ENCODE measurements around the gene MAPKAPK5. TPM values are rescaled to one million over a fixed set of nuclear protein-coding genes. Genes with fewer than 3 reads are reported as not detected.
"Not testable (repeated sequence)": the region's sequence is repeated elsewhere in the genome, so short reads cannot be mapped to it uniquely, and the experiment has no call there.

MAPKAPK5 gene
- total RNA-seq, 6 donors from 2014 or later = 27.2 to 60.8 (median 42.3) TPM

- no peak overlapping the region for H3K27ac ChIP-seq
- H3K4me3 ChIP-seq = no peak overlapping the region
- TF ChIP-seq POLR2AphosphoS5 (IDR thresholded peaks at IDR 0.05) (no peak), POLR2A (IDR thresholded peaks at IDR 0.05) (no peak), CTCF (IDR thresholded peaks at IDR 0.05) (no peak), EP300 (IDR thresholded peaks at IDR 0.05) (no peak)
- no peak for DNase-seq
- H3K9me3 ChIP-seq = no peaks in the 10 kb centered on the region
- no peak for ATAC-seq (ENCODE audit: low FRiP score in 2 of 2)
- WGBS, 2 donors = 78 to 88% methylated on average over 6 of the region's 6 CpGs
- H3K27me3 ChIP-seq = no peaks in the 10 kb centered on the region
- H3K36me3 ChIP-seq = no peaks in the 10 kb centered on the region
- H3K4me1 ChIP-seq = peaks cover 5 to 17% (median 13%) of the 10 kb centered on the region in 4 donors
Measured at GRCh38 chr12:111819191-111820158, 22.6 kb upstream of the MAPKAPK5 start.

- not testable (repeated sequence) for H3K9me3 ChIP-seq; DNase-seq; H3K36me3 ChIP-seq; H3K4me3 ChIP-seq; H3K27me3 ChIP-seq; ATAC-seq (ENCODE audit: low FRiP score in 2 of 2); H3K27ac ChIP-seq
- WGBS, 2 donors = 92 to 94% methylated on average over 8 of the region's 8 CpGs
- H3K4me1 ChIP-seq = peaks cover 5 to 18% (median 14%) of the 10 kb centered on the region in 4 donors
Measured at GRCh38 chr12:111820828-111821227, 21.2 kb upstream of the MAPKAPK5 start.

- no peaks in the 10 kb centered on the region for H3K27me3 ChIP-seq
- H3K4me1 ChIP-seq = peaks cover 5 to 18% (median 12%) of the 10 kb centered on the region in 4 donors
- no peak for TF ChIP-seq CTCF (IDR thresholded peaks at IDR 0.05)
- TF ChIP-seq POLR2AphosphoS5 (IDR thresholded peaks at IDR 0.05) = no peak
- no peak for TF ChIP-seq EP300 (IDR thresholded peaks at IDR 0.05)
- no peak for TF ChIP-seq POLR2A (IDR thresholded peaks at IDR 0.05)
- 30 to 37% methylated on average over 2 of the region's 2 CpGs for WGBS, 2 donors
- H3K4me3 ChIP-seq = no peak overlapping the region
- H3K9me3 ChIP-seq = no peaks in the 10 kb centered on the region
- H3K27ac ChIP-seq = peak overlapping the region; percentile 16 to 72 (median 45)
- ATAC-seq (ENCODE audit: low FRiP score in 2 of 2) (no peak), DNase-seq (no peak)
- H3K36me3 ChIP-seq = no peaks in the 10 kb centered on the region
Measured at GRCh38 chr12:111822886-111823285, 19.1 kb upstream of the MAPKAPK5 start.

GRCh38 chr12:111823891-111824290 is 18.1 kb upstream of the MAPKAPK5 start:
- DNase-seq (peak in 1 of 2 donors; percentile 20), ATAC-seq (ENCODE audit: low FRiP score in 2 of 2) (no peak)
- Histone ChIP-seq H3K4me3 (no peak overlapping the region), H3K9me3 (no peaks in the 10 kb centered on the region), H3K27me3 (no peaks in the 10 kb centered on the region), H3K4me1 (peaks cover 5 to 18% (median 12%) of the 10 kb centered on the region in 4 donors), H3K36me3 (no peaks in the 10 kb centered on the region), H3K27ac (peak overlapping the region in 1 of 4 donors; percentile 16)
- TF ChIP-seq CTCF (IDR thresholded peaks at IDR 0.05) (no peak), POLR2AphosphoS5 (IDR thresholded peaks at IDR 0.05) (no peak), EP300 (IDR thresholded peaks at IDR 0.05) (no peak), POLR2A (IDR thresholded peaks at IDR 0.05) (no peak)
- WGBS, 2 donors = 63 to 69% methylated on average over 2 to 3 of the region's 3 CpGs

GRCh38 chr12:111824312-111824711 is 17.7 kb upstream of the MAPKAPK5 start:
- peak in 1 of 2 donors; percentile 11 for DNase-seq
- ATAC-seq (ENCODE audit: low FRiP score in 2 of 2); H3K4me3 ChIP-seq; H3K27me3 ChIP-seq; H3K9me3 ChIP-seq; H3K36me3 ChIP-seq: not testable (repeated sequence)
- 36 to 49% methylated on average over 4 of the region's 4 CpGs for WGBS, 2 donors
- Histone ChIP-seq H3K27ac (peak overlapping the region in 1 of 4 donors; percentile 16), H3K4me1 (peaks cover 5 to 18% (median 12%) of the 10 kb centered on the region in 4 donors)
- peak in 4 of 6 experiments; percentile 17 to 45 (median 28) for TF ChIP-seq CTCF (IDR thresholded peaks at IDR 0.05)
